Kidney (tissue), 14 donors: Measurements from ENCODE around the gene RUNDC3A. TPM values are rescaled to one million over a fixed set of nuclear protein-coding genes. Genes with fewer than 3 reads are reported as not detected.

Experiments used
- DNase-seq, 5 donors: peaks; one replicate each; pipeline ENCODE4 v3.0.0-alpha.2; 2013 to 2020
- FAIRE-seq: peaks from 2 replicates; lab custom pipeline; 2012; peaks lifted over from hg19 to GRCh38; lab: Jason Lieb, UNC
- H3K27ac ChIP-seq, 2 donors: one replicate each; pipeline ENCODE4 v1.7.0; 2013; ENCODE audit warnings: low read depth in 2 of 2, low read length in 2 of 2, inconsistent platforms in 1 of 2
- H3K27me3 ChIP-seq: one replicate; pipeline ENCODE4 v1.7.1; 2013; ENCODE audit warnings: low read length, inconsistent platforms; ENCODE audit not compliant: control insufficient read depth, insufficient read depth
- H3K36me3 ChIP-seq, 3 donors: one replicate each; pipeline versions ENCODE4 v1.7.0 to v1.7.1; 2013; ENCODE audit warnings: low read length in 3 of 3, control low read depth in 1 of 3, inconsistent platforms in 1 of 3; ENCODE audit not compliant: insufficient read depth in 3 of 3, control insufficient read depth in 2 of 3
- H3K4me1 ChIP-seq, 3 donors: one replicate each; pipeline versions ENCODE4 v1.7.0 to v1.7.1; 2013; ENCODE audit warnings: low read length in 3 of 3, inconsistent platforms in 1 of 3, low read depth in 1 of 3; ENCODE audit not compliant: control insufficient read depth in 2 of 3, insufficient read depth in 2 of 3
- H3K4me3 ChIP-seq, 3 donors: one replicate each; pipeline versions ENCODE4 v1.7.0 to v1.8.1; 2013; ENCODE audit warnings: low read length in 3 of 3, control low read depth in 1 of 3, inconsistent platforms in 1 of 3
- H3K9ac ChIP-seq, 3 donors: one replicate each; pipeline versions ENCODE4 v1.7.0 to v1.7.1; 2013; ENCODE audit warnings: low read length in 3 of 3, control low read depth in 1 of 3, inconsistent platforms in 1 of 3
- H3K9me3 ChIP-seq, 3 donors: one replicate each; pipeline versions ENCODE4 v1.7.0 to v1.7.1; 2013; ENCODE audit warnings: low read length in 3 of 3, control low read depth in 1 of 3, inconsistent platforms in 1 of 3; ENCODE audit not compliant: control insufficient read depth in 2 of 3, insufficient read depth in 1 of 3
- CTCF ChIP-seq: IDR thresholded peaks from 3 replicates; pipeline ENCODE4 v1.5.1; 2012; ENCODE audit warnings: mild to moderate bottlenecking, moderate library complexity, borderline replicate concordance; ENCODE audit not compliant: insufficient read depth; ENCODE audit errors: extremely low read depth
- intact Hi-C: fragments of 100-400 bp; cut with DNase I; formaldehyde crosslinking; loops from one replicate; pipeline ENCODE4 v1.11.1; 2022
- polyA plus RNA-seq: library from polyadenylated mRNA; stranded (reverse); fragments of 350-450 nt; fragmentation: Illumina TruSeq; extraction: RNeasy Lipid Tissue Mini Kit (QIAGEN cat#74804); gene quantifications from one replicate; pipeline ENCODE4 v1.2.3, GENCODE V29; 2014; ENCODE audit warnings: low read depth, low replicate concordance; ENCODE audit not compliant: insufficient read depth
- total RNA-seq: library from RNA; stranded (reverse); fragmentation: NEBNext Ultra II Directional; extraction: Animal tissue kit (Norgen Biotek cat#: 25700); gene quantifications from one replicate; pipeline ENCODE4 v1.2.1, GENCODE V29; 2021
- donor health status: control.
- donor health status: control.
- donor health status: control.
- donor health status: control.
- donor health status: control.
- donor health status: DM: yes; HTN: yes; CAD: no.
- donor health status: Normal renal cell carcinoma (clear cell type).

Gene RUNDC3A
- total and polyA plus RNA-seq, 2 donors from 2014 or later, result 2.2 to 6.4 TPM

- Histone ChIP-seq H3K27ac (no peak overlapping the region), H3K9ac (no peak overlapping the region), H3K27me3 (no peaks in the 10 kb centered on the region), H3K9me3 (no peaks in the 10 kb centered on the region), H3K4me3 (no peak overlapping the region), H3K36me3 (peaks cover 0 to 11% (median 8%) of the 10 kb centered on the region in 3 donors), H3K4me1 (peaks cover 0 to under 1% (median 0%) of the 10 kb centered on the region in 3 donors)
- FAIRE-seq, result no peak
- intact Hi-C loops, result no loop called here
- no peak for DNase-seq
- TF ChIP-seq CTCF, result no peak
Measured at GRCh38 chr17:44351464-44351863, 43.1 kb downstream of the RUNDC3A start.

- H3K36me3 ChIP-seq, result peaks cover 0 to 11% (median 8%) of the 10 kb centered on the region in 3 donors
- intact Hi-C loops, result no loop called here
- no peaks in the 10 kb centered on the region for H3K9me3 ChIP-seq
- H3K4me3 ChIP-seq, result no peak overlapping the region
- no peak overlapping the region for H3K9ac ChIP-seq
- H3K27me3 ChIP-seq, result no peaks in the 10 kb centered on the region
- no peak overlapping the region for H3K27ac ChIP-seq
- TF ChIP-seq CTCF, result no peak
- H3K4me1 ChIP-seq, result no peaks in the 10 kb centered on the region
- no peak for FAIRE-seq
- peak in 1 of 5 donors; percentile 56 for DNase-seq
Measured at GRCh38 chr17:44351961-44352827, 43.8 kb downstream of the RUNDC3A start.

GRCh38 chr17:44352828-44353671 is 44.6 kb downstream of the RUNDC3A start:
- no peak for TF ChIP-seq CTCF
- DNase-seq, result peak in 2 of 5 donors; percentile 46 to 81
- FAIRE-seq, result no peak

More at GRCh38 chr17:44352828-44353671, 44.6 kb downstream of the RUNDC3A start:
- intact Hi-C loops, result no loop called here
- Histone ChIP-seq H3K27me3 (no peaks in the 10 kb centered on the region), H3K9me3 (no peaks in the 10 kb centered on the region), H3K4me3 (no peak overlapping the region), H3K36me3 (peaks cover 0 to 11% (median 8%) of the 10 kb centered on the region in 3 donors), H3K4me1 (no peaks in the 10 kb centered on the region), H3K9ac (no peak overlapping the region), H3K27ac (no peak overlapping the region)
